Inferior parietal cortex (tissue), 1 donor: ENCODE data around the gene SH3GL3.

Source experiments
- DNase-seq: peaks from one replicate; pipeline ENCODE4 v3.0.0-alpha.2; 2016; ENCODE audit errors: extremely low spot score

SH3GL3 gene

GRCh38 chr15:83612898-83613635 lies 165.9 kb downstream of the SH3GL3 start:
- no peak for DNase-seq

GRCh38 chr15:83613714-83614113 lies 166.6 kb downstream of the SH3GL3 start:
- no peak for DNase-seq

- no peak for DNase-seq
These were observed 169.7 kb downstream of the SH3GL3 start for GRCh38 chr15:83616840-83617239.

- DNase-seq = no peak
These were observed 179.1 kb downstream of the SH3GL3 start for GRCh38 chr15:83626171-83626802.

- no peak for DNase-seq
These were observed 184.4 kb downstream of the SH3GL3 start for GRCh38 chr15:83631534-83631933.

GRCh38 chr15:83643201-83643600 lies 196.1 kb downstream of the SH3GL3 start:
- DNase-seq = no peak

GRCh38 chr15:83644439-83644838 lies 197.3 kb downstream of the SH3GL3 start:
- no peak for DNase-seq

GRCh38 chr15:83650831-83651230 lies 203.7 kb downstream of the SH3GL3 start:
- no peak for DNase-seq

- DNase-seq = no peak
These were observed 204.4 kb downstream of the SH3GL3 start for GRCh38 chr15:83651541-83651940.

GRCh38 chr15:83652626-83653204 lies 205.6 kb downstream of the SH3GL3 start:
- no peak for DNase-seq

- no peak for DNase-seq
These were observed 206.1 kb downstream of the SH3GL3 start for GRCh38 chr15:83653288-83653638.

- DNase-seq = peak; percentile 32
These were observed 206.7 kb downstream of the SH3GL3 start, which contains the start of gene ADAMTSL3 for GRCh38 chr15:83653639-83654378. ADAMTSL3 (plus strand) TSS chr15:83654123; CDS start chr15:83655762, 1,639 bp downstream.

GRCh38 chr15:83654379-83655236 lies 207.5 kb downstream of the SH3GL3 start:
- DNase-seq = no peak

GRCh38 chr15:83655237-83655616 lies 208.1 kb downstream of the SH3GL3 start:
- DNase-seq = no peak

GRCh38 chr15:83656192-83656591 lies 209.1 kb downstream of the SH3GL3 start:
- DNase-seq = no peak

GRCh38 chr15:83656943-83657528 lies 209.9 kb downstream of the SH3GL3 start:
- no peak for DNase-seq

GRCh38 chr15:83657549-83657948 lies 210.4 kb downstream of the SH3GL3 start:
- no peak for DNase-seq

GRCh38 chr15:83658430-83659416 lies 211.6 kb downstream of the SH3GL3 start:
- no peak for DNase-seq

- DNase-seq = no peak
These were observed 212.3 kb downstream of the SH3GL3 start for GRCh38 chr15:83659417-83659812.

GRCh38 chr15:83665480-83665879 lies 218.3 kb downstream of the SH3GL3 start:
- DNase-seq = no peak
